ENCODE results near the gene PRKCH.

GRCh38 chr14:61517911-61518384 lies 196.6 kb downstream of the PRKCH start:
- TF ChIP-seq, protein P1, sequence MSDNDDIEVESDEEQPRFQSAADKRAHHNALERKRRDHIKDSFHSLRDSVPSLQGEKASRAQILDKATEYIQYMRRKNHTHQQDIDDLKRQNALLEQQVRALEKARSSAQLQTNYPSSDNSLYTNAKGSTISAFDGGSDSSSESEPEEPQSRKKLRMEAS (IDR thresholded peaks at IDR 0.05; ENCODE audit: insufficient read depth, insufficient read length) = no peak
- TF ChIP-seq, protein P2, sequence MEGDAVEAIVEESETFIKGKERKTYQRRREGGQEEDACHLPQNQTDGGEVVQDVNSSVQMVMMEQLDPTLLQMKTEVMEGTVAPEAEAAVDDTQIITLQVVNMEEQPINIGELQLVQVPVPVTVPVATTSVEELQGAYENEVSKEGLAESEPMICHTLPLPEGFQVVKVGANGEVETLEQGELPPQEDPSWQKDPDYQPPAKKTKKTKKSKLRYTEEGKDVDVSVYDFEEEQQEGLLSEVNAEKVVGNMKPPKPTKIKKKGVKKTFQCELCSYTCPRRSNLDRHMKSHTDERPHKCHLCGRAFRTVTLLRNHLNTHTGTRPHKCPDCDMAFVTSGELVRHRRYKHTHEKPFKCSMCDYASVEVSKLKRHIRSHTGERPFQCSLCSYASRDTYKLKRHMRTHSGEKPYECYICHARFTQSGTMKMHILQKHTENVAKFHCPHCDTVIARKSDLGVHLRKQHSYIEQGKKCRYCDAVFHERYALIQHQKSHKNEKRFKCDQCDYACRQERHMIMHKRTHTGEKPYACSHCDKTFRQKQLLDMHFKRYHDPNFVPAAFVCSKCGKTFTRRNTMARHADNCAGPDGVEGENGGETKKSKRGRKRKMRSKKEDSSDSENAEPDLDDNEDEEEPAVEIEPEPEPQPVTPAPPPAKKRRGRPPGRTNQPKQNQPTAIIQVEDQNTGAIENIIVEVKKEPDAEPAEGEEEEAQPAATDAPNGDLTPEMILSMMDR (IDR thresholded peaks at IDR 0.05; ENCODE audit: extremely low read depth in 1 of 2, insufficient read depth in 1 of 2, low read depth in 1 of 2, low read length in 2 of 2) = no peak
- TF ChIP-seq JUN (IDR thresholded peaks at IDR 0.05; ENCODE audit: borderline replicate concordance, insufficient read depth, insufficient read length, low read depth) (no peak), POLR2A (IDR thresholded peaks at IDR 0.05; ENCODE audit: low read depth, low read length) (no peak), POLR2AphosphoS5 (IDR thresholded peaks at IDR 0.05; ENCODE audit: insufficient read depth, low read depth, low read length) (no peak), EZH2 (IDR thresholded peaks at IDR 0.05; ENCODE audit: borderline replicate concordance, low read depth, low read length, severe bottlenecking) (no peak), MYC (IDR thresholded peaks at IDR 0.05; ENCODE audit: low read depth, low read length) (no peak), FOS (IDR thresholded peaks at IDR 0.05; ENCODE audit: borderline replicate concordance, insufficient read depth, low read length) (no peak), GATA2 (IDR thresholded peaks at IDR 0.05; ENCODE audit: insufficient read depth, insufficient read length, low read depth, low read length) (no peak)
